Chondrocyte (in vitro differentiated cells): Measurements from ENCODE around the gene FRMD4A. TPM values are rescaled to one million over a fixed set of nuclear protein-coding genes. Genes with fewer than 3 reads are reported as not detected.

Experiments
- DNase-seq: peaks from one replicate; pipeline ENCODE4 v3.0.0; 2021; ENCODE audit warnings: mixed read lengths, low spot score
- H3K27ac Mint-ChIP-seq: one replicate; pipeline ENCODE4 v1.8.0; 2021; ENCODE audit warnings: mild to moderate bottlenecking, moderate library complexity, mixed read lengths; ENCODE audit not compliant: unreplicated experiment
- H3K27me3 Mint-ChIP-seq: 2 replicates; pipeline ENCODE4 v1.8.0; 2021; ENCODE audit warnings: low read depth, mixed read lengths
- H3K36me3 Mint-ChIP-seq: 2 replicates; pipeline ENCODE4 v1.8.0; 2021; ENCODE audit warnings: low read depth, mixed read lengths
- H3K4me1 Mint-ChIP-seq: 2 replicates; pipeline ENCODE4 v1.8.0; 2021; ENCODE audit warnings: low read depth, mild to moderate bottlenecking, mixed read lengths
- H3K4me3 Mint-ChIP-seq: one replicate; pipeline ENCODE4 v1.8.0; 2021; ENCODE audit warnings: mild to moderate bottlenecking, moderate library complexity, mixed read lengths; ENCODE audit not compliant: unreplicated experiment
- H3K9me3 Mint-ChIP-seq: 2 replicates; pipeline ENCODE4 v1.8.0; 2021; ENCODE audit warnings: low read depth, mixed read lengths
- total RNA-seq: library from RNA; stranded (reverse); gene quantifications from 3 replicates; pipeline ENCODE4 v1.2.1, GENCODE V29; 2021
- TF ChIP-seq, protein P1 (sequence below): fragments of 200-600 bp; sonication (generic); IDR thresholded peaks from 2 replicates; pipeline ENCODE4 v1.5.0; 2021; ENCODE audit warnings: antibody characterized with exemption, mild to moderate bottlenecking, moderate library complexity

FRMD4A gene
- total RNA-seq, 1 donor from 2014 or later = 129 TPM

DNA sequence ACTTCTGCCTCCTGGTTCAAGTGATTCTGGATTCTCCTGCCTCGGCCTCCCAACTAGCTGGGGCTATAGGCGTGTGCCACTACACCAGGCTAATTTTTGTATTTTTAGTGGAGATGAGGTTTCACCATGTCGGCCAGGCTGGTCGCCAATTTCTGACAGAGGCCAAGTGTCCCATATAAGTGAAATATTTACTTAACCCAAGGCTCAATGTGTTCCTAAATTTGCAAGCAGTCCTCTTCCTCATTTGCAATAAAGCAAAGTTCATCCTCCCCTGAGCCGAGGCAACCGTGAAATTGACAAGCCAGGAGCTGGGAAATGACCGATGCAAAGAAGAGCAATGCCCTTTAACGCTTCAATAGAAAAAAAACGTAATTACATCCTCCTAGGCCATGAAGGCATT lies 347.7 kb downstream of the FRMD4A start:
- TF ChIP-seq, protein P1, sequence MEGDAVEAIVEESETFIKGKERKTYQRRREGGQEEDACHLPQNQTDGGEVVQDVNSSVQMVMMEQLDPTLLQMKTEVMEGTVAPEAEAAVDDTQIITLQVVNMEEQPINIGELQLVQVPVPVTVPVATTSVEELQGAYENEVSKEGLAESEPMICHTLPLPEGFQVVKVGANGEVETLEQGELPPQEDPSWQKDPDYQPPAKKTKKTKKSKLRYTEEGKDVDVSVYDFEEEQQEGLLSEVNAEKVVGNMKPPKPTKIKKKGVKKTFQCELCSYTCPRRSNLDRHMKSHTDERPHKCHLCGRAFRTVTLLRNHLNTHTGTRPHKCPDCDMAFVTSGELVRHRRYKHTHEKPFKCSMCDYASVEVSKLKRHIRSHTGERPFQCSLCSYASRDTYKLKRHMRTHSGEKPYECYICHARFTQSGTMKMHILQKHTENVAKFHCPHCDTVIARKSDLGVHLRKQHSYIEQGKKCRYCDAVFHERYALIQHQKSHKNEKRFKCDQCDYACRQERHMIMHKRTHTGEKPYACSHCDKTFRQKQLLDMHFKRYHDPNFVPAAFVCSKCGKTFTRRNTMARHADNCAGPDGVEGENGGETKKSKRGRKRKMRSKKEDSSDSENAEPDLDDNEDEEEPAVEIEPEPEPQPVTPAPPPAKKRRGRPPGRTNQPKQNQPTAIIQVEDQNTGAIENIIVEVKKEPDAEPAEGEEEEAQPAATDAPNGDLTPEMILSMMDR = no peak
- Mint-ChIP-seq H3K9me3 (no peaks in the 10 kb centered on the region), H3K27me3 (no peaks in the 10 kb centered on the region), H3K27ac (peak overlapping the region; percentile 65), H3K4me1 (peaks cover 50% of the 10 kb centered on the region), H3K4me3 (no peak overlapping the region), H3K36me3 (peaks cover 10% of the 10 kb centered on the region)
- DNase-seq = no peak

DNA sequence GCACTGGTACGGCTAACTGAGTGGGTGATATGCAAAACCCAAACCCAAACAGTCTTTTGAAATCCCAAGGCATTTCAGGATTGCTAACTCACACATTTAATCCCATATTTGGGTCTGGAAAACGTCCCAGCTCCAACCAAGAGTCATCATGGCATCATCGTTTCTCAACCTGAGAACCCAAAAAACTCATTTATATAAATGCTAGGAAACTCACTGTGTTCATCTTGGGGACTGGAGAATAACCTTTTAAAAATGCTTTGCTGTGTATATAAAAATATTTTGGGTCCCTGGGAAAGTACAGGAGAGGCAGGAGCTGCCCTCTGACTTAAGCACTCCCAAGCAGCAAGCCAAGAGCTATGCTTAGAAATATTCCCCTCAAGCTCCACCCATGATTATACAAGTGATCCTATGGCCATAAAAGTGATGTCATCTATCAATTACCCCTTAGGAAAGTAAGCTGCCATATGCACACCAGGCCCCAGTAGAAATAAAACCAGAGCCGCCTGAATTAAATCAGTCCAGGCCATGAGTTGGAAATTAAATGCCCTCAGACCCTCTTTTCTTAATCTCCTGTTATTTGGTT lies 352.1 kb downstream of the FRMD4A start:
- Mint-ChIP-seq H3K4me1 (peaks cover 22% of the 10 kb centered on the region), H3K27me3 (no peaks in the 10 kb centered on the region), H3K4me3 (no peak overlapping the region), H3K9me3 (peaks cover 4% of the 10 kb centered on the region), H3K36me3 (peaks cover 12% of the 10 kb centered on the region), H3K27ac (peak overlapping the region; percentile 85)
- no peak for DNase-seq
- TF ChIP-seq, protein P1 = no peak

DNA sequence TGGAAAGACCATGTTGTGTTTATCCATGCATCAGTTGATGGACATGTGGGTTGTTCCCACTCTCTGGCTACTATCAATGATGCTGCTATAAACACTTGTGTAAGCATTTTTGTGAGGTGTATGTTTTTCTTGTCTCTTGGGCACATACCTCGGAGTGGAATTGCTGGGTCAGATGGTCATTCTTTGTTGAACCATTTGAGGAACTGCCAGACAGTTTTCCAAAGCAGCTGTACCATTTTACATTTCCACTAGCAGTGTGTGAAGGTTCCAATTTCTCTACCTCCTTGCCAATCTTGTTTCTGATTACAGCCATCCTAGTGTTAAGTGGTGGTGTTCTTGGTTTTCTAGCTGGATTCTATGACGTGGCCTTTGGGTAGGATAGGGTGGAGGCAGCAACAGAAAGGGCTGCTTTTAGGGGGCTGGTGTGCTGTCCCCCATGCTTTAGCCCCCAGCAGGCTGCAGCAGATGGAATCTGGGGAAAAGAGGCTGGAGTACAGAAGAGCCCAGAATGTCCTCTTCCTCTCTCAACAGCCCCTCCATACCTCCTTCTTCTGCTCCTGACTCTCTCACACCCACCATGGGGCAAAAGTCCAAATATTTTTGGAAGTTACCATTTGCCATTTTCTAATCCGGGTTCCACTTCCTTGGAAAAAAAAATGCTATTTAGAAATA lies 352.7 kb downstream of the FRMD4A start:
- TF ChIP-seq, protein P1 = no peak
- Mint-ChIP-seq H3K27ac (peak overlapping the region; percentile 85), H3K4me3 (no peak overlapping the region), H3K9me3 (peaks cover 4% of the 10 kb centered on the region), H3K4me1 (peaks cover 16% of the 10 kb centered on the region), H3K27me3 (no peaks in the 10 kb centered on the region), H3K36me3 (peaks cover 12% of the 10 kb centered on the region)
- DNase-seq = no peak

DNA sequence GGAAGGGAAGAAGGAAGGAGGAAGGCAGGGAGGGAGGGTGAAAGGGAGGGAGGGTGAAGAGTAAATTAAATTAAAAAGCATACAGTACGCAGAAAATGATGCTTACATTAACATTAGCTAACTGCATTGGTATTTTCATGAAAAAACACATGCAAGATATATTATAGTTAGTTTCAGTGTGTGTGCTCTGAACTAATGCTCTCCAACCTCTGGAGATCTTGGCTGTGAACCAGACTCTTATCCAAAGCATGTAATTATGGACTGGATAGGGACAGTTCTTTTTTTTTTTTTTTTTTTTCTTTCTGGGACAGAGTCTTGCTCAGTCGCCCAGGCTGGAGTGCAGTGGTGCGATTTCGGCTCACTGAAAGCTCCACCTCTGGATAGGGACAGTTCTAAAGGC lies 357.0 kb downstream of the FRMD4A start:
- peak overlapping the region; percentile 42 for H3K4me3 Mint-ChIP-seq
- DNase-seq = no peak

DNA sequence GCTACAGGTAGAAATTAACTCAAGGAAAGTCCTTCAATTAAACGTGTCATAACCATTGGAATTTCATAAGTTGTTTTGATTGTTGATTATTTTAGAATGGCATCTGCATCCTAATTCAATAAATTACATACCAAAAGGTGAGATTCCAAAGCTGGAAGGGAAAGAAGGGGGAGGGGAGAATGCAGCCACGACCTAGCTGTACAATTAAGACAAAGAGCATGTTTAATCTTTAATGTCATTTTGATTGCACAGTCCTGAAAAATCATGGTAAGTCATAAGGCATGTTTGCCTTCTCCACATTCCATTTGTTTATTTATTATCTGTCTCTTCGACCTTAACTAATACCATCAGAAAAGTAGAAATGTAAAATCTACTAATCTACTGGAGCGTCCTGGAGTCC lies 358.1 kb downstream of the FRMD4A start:
- Mint-ChIP-seq H3K4me1 (peaks cover 21% of the 10 kb centered on the region), H3K27ac (peak overlapping the region; percentile 95), H3K9me3 (peaks cover 2% of the 10 kb centered on the region), H3K36me3 (peaks cover 9% of the 10 kb centered on the region), H3K4me3 (peak overlapping the region; percentile 79), H3K27me3 (no peaks in the 10 kb centered on the region)
- DNase-seq = no peak
- TF ChIP-seq, protein P1 = no peak

More for the DNA sequence above, 357.0 kb downstream of the FRMD4A start:
- peak overlapping the region; percentile 95 for H3K27ac Mint-ChIP-seq
- TF ChIP-seq, protein P1 = no peak
- H3K27me3 Mint-ChIP-seq = no peaks in the 10 kb centered on the region
- peaks cover 11% of the 10 kb centered on the region for H3K4me1 Mint-ChIP-seq
- peaks cover 9% of the 10 kb centered on the region for H3K36me3 Mint-ChIP-seq
- peaks cover 4% of the 10 kb centered on the region for H3K9me3 Mint-ChIP-seq
